RKO (cell line): Measurements from ENCODE around the gene ACOT11.

Source experiments
- DNase-seq: peaks from one replicate; pipeline ENCODE4 v3.0.0-alpha.2; 2016; ENCODE audit warnings: low spot score

ACOT11 gene

GRCh38 chr1:54585181-54586066, 37.4 kb downstream of the ACOT11 start:
- no peak for DNase-seq

- no peak for DNase-seq
Measured at GRCh38 chr1:54588377-54588776, 40.3 kb downstream of the ACOT11 start.

GRCh38 chr1:54591127-54591756, 43.2 kb downstream of the ACOT11 start:
- no peak for DNase-seq

GRCh38 chr1:54593571-54594160, 45.6 kb downstream of the ACOT11 start:
- DNase-seq, result no peak

GRCh38 chr1:54594463-54594862, 46.4 kb downstream of the ACOT11 start:
- no peak for DNase-seq

- no peak for DNase-seq
Measured at GRCh38 chr1:54595956-54596498, 48.0 kb downstream of the ACOT11 start.

GRCh38 chr1:54596756-54597155, 48.7 kb downstream of the ACOT11 start:
- no peak for DNase-seq

GRCh38 chr1:54597455-54598030, 49.5 kb downstream of the ACOT11 start:
- DNase-seq, result no peak

- DNase-seq, result no peak
Measured at GRCh38 chr1:54599211-54599823, 51.3 kb downstream of the ACOT11 start.

- no peak for DNase-seq
Measured at GRCh38 chr1:54600947-54601721, 53.1 kb downstream of the ACOT11 start.

GRCh38 chr1:54601730-54602129, 53.7 kb downstream of the ACOT11 start:
- no peak for DNase-seq

- no peak for DNase-seq
Measured at GRCh38 chr1:54602554-54602953, 54.5 kb downstream of the ACOT11 start.

GRCh38 chr1:54603241-54603640, 55.2 kb downstream of the ACOT11 start:
- DNase-seq, result no peak

- no peak for DNase-seq
Measured at GRCh38 chr1:54604051-54604450, 56.0 kb downstream of the ACOT11 start.

GRCh38 chr1:54604572-54605370, 56.7 kb downstream of the ACOT11 start:
- DNase-seq, result no peak

- no peak for DNase-seq
Measured at GRCh38 chr1:54606096-54606989, 58.3 kb downstream of the ACOT11 start.

- DNase-seq, result no peak
Measured at GRCh38 chr1:54606990-54607325, 58.9 kb downstream of the ACOT11 start.

- no peak for DNase-seq
Measured at GRCh38 chr1:54607821-54608565, 60.0 kb downstream of the ACOT11 start.
